Renal cortex interstitium (tissue), 15 donors: Measurements from ENCODE around the gene DGKA. TPM values are rescaled to one million over a fixed set of nuclear protein-coding genes. Genes with fewer than 3 reads are reported as not detected.
A peak's percentile ranks its signal among the peaks of the same experiment; 100 is the strongest.
"Not testable (repeated sequence)": the region's sequence is repeated elsewhere in the genome, so short reads cannot be mapped to it uniquely, and the experiment has no call there.

ENCODE experiments used
- DNase-seq, 11 donors: peaks; one replicate each; pipeline ENCODE4 v3.0.0-alpha.2; 2013; ENCODE audit warnings: low read depth in 9 of 11, low spot score in 4 of 11; ENCODE audit errors: extremely low read depth in 1 of 11
- long read RNA-seq, 16 experiments: transcript quantifications; one replicate each; lab custom pipeline, GENCODE V29; 2026
- polyA plus RNA-seq, 3 donors: library from polyadenylated mRNA; unstranded; fragments of 120-200 nt; gene quantifications; one replicate each; pipeline ENCODE4 v1.2.1, GENCODE V29; 2013; ENCODE audit not compliant: insufficient read length in 3 of 3

The DGKA gene
- 10 to 100 TPM; 15.5 to 22.8 (median 19.9) TPM for polyA plus RNA-seq
- long read RNA-seq, donor 1 = 0 reads
- long read RNA-seq, donor 2 = 0 reads
- long read RNA-seq, donor 3, partial matches to known transcripts = 0 of 1 reads
- long read RNA-seq, donor 3, other reads (novel, unspliced or antisense) = 0 of 1 reads
- long read RNA-seq, donor 4 = 0 reads
- long read RNA-seq, donor 5 = 0 reads
- long read RNA-seq, donor 6 = 0 reads
- long read RNA-seq, donor 7, partial matches to known transcripts = 0 of 1 reads
- long read RNA-seq, donor 7, other reads (novel, unspliced or antisense) = 0 of 1 reads
- long read RNA-seq, donor 8 = 0 reads
- long read RNA-seq, donor 9 = 0 reads
- long read RNA-seq, donor 10, partial matches to known transcripts = 0 of 1 reads
- long read RNA-seq, donor 10, other reads (novel, unspliced or antisense) = 0 of 1 reads
- long read RNA-seq, donor 11 = 0 reads
- long read RNA-seq, donor 12 = 0 reads
- long read RNA-seq, donor 13 = 0 reads
- long read RNA-seq, donor 14 = 0 reads
- long read RNA-seq, donor 15 = 0 reads
- long read RNA-seq, donor 16, partial matches to known transcripts = 0 of 2 reads
- long read RNA-seq, donor 16, other reads (novel, unspliced or antisense) = 0 of 2 reads

DNA sequence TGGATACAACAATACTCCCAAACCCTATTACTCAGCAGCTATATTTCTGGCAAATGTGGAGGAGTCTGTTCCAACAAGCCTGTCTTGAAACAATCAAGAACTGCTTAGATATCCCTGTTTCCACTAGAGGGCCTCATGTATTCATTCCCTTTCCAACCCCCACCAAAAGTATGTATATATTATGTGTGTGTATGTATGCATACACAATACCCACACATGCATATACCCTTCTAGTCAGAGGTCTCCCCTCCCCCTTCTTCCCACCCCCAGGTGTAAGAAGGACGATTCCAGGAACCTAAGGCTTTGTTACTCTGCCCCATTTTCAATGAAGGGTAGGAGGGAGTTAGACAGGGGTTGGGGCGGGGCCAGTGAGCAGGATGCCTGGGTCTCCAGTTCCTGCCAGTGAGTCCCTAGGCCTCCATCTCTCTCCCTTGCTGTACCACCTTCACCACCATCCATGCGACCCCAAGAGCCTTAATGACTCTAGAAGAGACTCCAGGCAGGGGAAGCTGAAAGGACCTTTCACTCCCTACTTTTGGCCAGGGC is at the start of gene DGKA:
Gene DGKA (plus strand): TSS at position 392 of the 546 bp plus-strand sequence. CDS start 5,342 bp downstream, outside the sequence.
- DNase-seq = peak in 4 of 11 donors; percentile 45 to 63 (median 54)

DNA sequence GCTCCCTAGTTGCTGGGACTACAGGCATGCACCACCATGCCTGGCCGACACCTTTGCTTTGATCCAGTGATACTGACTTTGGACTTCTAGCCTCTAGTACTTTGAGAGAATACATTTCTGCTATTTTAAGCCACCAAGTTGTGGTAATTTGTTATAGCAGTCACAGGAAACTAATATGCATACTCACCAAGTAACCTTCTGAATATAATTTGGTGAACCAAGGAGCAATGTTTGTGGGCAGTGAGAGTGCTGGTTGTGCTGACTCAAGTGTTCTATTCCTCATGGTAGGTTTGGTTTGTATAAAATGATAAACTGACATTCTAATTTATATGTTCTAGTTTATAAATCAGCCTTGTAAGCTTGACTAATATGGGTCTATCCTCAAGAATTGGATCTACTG is 45.8 kb upstream of the DGKA start:
- DNase-seq = no peak

DNA sequence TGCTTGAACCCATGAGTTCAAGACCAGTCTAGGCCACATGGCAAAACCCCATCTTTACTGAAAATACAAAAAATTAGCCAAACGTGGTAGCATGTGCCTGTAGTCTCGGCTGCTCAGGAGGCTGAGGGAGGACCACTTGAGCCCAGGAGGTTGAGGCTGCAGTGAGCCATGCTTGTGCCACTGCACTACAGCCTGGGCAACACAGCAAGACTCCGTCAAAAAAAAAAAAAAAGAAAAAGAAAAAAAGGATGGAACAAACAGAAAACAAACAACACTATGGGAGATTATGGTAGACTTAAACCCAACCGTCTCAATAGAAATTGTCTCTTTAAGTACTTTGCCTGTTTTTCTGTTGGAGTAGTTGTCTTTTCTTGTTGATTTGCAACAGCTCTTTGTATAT is 39.7 kb upstream of the DGKA start:
- no peak for DNase-seq

DNA sequence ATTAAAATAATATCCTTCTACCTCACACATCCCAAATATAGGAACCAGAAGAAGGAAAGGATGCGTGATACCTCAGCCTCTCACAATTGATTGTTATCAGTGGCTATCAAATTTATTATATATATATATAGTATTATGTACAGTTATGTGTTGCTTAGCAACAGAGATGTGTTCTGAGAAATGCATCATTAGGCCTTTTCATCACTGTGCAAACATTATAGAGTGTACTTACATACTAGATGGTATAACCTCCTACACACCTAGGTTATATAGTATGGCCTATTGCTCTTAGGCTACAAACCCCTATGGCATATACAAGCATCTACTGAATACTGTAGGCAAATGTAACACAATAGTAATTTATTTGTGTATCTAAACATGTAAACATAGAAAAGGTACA is 37.2 kb upstream of the DGKA start:
- DNase-seq = no peak

DNA sequence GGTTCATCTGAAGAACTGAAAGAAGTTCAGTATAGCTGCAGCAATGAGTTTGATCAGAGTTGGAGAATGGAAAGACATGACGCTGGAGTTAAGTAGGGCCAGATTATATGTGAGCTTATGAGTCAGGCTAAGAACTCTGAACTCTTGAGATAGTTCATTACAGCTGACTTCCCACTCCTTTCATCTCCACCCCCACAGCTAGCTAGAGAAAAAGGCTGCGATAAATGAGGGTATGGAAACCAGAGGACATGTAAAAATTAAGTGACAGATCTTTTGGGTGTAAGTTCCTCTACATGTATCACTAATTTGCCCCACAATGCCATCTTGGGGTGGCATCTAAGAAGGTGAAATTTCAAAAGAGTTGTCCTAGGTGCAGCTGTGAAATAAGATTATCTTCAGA is 31.9 kb upstream of the DGKA start:
- no peak for DNase-seq

DNA sequence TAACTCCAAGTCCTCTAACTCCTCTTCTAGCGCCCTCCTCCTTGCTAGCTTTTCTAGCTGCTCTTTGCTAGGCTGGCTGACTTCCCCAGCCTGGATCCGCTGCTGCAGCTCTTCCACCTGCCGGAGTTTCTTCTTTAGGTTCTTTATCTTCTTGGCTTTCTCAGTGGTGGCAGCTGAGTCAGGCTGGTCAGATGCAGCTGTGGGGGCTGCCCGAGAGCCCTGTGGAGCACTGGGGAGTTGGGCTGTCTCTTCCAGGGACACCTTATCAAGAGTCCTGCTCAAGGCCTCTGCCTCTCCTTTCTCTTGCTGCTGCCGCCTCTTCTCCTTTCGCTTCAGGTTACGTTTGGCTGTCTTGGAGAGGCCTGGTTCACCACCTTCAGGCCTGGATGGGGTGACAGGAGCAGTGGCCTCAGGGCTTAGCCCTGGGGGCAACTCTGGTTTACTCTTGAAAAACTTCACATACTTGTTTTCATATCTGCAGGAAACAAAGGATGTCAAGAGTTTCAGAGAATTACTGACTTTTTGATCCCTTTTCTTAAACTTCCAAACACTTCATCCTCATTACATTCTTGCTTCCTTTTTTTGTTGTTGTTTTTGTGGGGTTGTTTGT is 29.0 kb upstream of the DGKA start:
- no peak for DNase-seq

DNA sequence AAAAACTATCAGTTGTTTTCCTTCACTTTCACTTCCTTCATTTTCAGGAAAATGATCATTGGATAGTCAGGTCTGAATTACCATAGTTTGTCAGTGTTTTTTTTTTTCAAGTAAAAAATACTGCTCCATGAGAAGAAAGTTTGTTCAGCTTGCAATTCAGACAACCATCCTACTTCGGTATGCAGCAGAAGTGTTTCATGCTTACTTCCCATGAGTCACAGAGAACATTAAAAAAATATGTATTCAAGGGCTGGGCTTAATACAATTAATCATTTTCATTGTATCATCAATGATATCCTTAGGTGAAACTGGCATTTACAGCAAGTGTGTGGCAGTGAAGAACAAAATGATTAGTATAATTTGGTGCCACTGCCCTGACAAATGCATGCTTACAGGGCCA is 24.9 kb upstream of the DGKA start:
- no peak for DNase-seq

DNA sequence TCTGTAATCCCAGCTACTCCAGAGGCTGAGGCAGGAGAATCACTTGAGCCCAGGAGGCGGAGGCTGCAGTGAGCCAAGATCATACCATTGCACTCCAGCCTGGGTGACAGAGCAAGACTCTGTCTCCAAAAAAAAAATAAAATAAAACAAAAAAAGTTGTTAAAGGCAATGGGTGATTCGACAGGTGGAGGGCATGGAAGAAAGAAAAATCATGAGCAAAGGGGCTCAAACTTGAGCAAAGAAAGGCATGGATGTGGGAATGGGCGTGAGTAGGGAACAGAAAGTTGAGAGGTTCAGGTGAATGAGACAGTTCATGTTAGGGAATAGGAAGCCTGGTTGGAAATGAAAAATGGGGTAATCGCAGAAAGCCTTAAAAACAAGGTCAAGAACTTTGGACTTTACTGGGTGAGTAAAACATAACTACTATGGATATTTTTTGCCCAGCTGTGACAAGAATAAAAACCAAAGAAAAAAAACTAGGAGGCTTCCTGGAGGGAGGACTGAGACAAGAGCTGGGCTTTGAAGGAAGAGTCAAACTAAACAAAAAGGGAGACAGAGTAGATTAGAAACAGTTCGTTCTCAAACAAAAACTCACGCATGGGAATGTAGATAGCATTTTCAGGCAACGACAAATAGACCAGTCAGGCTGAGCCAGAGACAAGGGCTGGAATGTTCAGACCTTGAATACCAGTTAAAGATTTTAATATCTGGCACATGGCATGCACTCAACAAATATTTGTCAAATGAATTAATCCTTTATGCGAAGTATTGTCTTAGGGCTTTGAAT is 22.0 kb upstream of the DGKA start:
- DNase-seq = no peak

DNA sequence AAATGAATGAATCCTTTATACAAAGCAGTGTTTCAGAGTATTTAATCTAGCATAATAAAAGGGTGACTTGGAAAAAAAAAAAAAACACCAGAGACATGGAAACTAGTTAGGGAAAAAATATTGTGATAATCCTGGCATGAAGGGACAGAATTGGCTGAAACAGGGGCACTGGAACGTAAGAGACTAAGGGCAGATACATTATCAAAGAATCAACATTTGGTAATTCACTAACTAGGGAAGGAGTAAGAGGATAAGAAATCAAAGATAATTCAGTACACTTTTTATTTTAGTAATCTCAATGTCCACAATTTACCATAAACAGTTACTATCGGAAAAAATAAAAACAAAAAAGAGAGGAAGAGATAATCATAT is 21.5 kb upstream of the DGKA start:
- DNase-seq = no peak

DNA sequence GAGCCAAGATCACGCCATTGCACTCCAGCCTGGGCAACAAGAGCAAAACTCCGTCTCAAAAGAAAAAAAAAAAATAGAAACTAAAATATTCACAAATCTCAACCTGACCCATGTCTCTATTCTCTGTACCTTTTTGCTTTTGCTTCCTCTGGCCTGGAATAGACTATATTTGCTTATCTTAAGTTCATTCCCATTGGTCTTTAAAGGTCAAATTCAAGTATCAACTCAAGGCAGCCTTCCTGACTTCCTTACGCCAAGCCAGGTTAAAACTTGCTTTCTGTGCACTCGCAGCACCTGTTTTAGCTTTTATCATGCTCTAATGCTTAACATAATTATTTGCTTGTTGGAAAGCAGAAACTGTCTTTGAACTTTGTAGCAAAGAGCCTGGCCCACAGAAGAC is 18.1 kb upstream of the DGKA start:
- DNase-seq = no peak

DNA sequence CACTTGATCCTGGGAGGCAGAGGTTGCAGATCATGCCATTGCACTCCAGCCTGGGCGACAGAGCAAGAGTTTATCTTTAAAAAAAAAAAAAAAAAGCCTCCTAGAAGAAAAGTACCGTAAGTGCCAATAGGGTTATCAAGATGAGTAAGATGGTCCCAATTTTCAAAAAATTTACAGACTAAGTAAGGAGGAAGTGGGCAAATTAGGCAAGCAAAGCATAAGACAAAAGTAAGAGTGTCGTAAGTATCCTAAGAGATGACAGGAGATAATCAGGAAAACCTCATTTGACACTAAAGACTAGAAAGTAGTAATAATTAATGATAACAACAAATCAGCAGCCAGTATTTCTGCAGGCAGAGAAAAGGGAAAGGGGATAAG is 15.5 kb upstream of the DGKA start:
- no peak for DNase-seq

DNA sequence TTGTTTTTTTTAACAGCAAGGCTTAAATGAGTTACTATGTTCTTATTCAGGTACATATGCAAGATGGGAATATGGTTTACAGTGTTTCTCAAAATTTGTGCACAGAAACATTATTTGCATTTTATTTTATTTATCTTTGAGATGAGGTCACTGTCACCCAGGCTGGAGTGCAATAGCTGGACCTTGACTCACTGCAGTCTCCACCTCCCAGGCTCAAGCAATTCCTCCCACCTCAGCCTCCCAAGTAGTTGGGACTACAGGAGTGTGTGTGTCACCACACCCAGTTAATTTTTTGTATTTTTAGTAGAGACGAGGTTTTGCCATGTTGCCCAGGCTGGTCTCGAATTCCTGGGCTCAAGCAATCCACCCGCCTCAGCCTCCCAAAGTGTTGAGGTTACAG is 11.9 kb upstream of the DGKA start:
- DNase-seq = not testable (repeated sequence)

DNA sequence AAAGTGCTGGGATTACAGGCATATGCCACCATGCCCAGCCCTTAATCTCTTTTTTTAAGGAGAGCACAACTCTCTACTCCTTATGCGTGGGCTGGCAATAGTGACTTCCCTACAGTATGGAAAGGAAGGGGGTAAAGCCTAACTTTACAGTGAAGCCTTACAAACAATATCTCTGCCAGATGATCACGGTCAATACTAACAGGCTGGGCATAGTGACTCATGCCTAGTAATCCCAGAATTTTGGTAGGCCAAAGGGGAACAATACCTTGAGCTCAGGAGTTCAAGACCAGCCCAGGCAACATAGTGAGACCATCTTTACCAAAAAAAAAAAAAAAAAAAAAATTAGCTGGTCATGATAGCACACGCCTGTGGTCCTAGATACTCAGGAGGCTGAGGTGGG is 8.8 kb upstream of the DGKA start:
- no peak for DNase-seq

DNA sequence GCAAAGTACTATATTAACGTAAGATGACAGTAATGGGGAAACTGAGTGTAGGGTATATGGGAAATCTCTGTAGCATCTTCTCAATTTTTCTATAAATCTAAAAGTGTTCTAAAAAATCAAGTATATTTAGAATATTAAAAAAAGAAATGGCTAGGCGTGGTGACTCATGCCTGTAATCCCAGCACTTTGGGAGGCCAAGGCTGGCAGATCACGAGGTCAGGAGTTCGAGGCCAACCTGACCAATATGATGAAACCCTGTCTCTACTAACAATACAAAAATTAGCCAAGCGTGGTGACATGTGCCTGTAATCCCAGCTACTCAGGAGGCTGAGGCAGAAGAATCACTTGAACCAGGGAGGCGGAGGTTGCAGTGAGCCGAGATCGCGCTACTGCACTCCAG is 7.3 kb upstream of the DGKA start:
- not testable (repeated sequence) for DNase-seq

DNA sequence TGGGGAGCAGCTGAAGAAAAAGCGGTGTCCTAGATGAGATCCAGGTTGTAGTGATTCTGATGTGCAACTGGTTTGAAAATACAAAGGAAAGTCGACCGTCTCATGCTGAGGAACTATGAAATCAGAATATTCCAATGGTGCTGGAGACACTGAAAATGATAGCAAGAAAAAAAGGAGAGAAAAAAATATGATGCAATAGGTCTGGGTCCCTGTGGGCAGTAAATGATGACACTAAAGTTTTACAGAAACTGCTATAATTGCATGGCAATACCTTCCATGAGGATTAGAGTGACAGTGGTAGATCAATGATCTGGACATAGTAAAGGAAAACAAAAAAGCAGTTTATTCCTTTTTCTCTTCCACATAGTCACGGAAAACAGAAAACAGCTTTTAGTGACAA is 5.6 kb upstream of the DGKA start:
- DNase-seq = no peak

DNA sequence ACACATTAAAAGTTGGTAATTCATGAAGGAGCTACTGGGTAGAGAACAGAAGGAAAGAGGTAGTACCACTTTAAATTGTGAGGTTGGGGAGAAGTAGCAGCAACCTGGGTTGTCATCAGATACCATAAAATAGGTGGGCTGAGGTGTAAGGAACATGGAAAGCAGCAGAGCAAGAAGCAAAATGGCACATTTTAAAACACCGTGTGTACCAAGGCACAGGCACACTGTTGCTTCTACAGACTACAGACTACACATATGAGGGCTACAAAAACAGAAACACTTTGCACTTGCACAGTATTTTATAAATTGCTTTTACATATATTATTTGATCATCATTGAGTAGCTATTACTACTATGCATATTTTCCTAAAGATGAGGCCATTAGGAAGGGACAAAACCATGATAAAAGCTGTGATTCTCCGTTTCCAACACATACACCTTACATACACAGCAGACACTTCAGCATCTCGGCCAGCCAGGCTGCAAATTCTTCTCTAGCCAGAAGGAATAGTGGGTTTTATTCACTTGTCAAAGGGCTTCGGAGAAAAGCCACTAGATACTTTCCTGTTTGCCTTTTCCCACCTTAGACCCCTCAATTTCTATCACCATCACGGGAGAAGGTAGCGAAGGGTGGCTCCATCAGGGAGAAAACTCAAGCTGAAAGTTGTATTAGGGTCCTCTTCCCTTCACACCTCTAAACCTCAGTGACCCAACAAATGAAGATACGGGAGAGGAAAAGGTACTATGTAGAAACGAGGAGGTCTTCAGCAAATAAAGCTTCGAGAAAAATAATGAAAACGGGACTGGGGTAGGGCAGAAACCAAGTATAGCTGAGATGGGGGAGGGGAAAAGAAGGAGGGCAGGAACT is 4.9 kb upstream of the DGKA start:
- no peak for DNase-seq

DNA sequence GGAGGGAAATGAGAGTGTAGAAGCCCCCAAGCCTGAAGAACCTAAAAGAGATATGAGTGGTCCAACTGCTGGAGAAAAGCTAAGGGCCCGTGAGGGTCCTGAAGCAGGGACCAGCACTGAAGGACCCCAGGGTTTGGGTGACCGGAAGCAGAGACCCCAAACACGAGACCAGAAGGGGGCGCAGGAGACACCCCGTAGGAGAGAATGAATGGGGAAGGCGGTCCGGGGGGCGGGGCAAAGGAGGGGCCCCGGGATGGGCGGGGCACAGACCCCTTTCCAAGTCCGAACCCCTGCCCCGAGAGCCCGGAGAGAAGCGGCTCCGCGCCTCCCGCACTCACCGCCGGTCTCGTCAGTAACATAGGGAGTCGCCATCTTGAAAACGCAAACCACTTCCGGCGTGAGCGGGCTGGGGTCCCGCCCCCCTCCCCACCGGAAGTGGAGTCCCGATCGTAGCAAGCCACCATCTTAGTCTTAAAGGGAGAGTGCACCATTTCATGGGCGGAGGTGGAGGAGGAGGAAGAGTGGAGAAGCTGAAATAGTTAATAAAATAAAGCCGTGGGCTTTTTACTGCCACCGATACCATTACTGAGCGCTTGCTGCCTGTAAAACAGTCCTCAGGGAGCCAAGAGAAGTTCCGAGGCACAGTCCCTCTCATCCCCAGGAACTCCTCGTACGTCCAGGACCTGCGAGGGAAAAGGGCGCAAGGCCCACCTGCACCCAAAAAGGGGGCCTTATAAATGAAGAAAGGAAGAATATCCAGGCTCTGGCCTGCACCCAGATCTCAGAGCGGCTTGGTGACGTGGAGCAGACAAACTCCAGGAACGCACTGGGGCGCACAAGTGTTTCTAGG is 4.0 kb upstream of the DGKA start:
- DNase-seq = peak in 10 of 11 donors; percentile 85 to 93 (median 88)
